Upper lobe of right lung (tissue), 1 donor: ENCODE results near the gene MCM10. TPM values are rescaled to one million over a fixed set of nuclear protein-coding genes. Genes with fewer than 3 reads are reported as not detected.

Experiments used
- ATAC-seq: fragments of 200-7000 bp; cut with Tn5 transposase; one replicate; pipeline ENCODE4 v1.9.1; 2020; ENCODE audit warnings: mild to moderate bottlenecking, moderate library complexity
- DNase-seq: peaks from one replicate; pipeline ENCODE4 v3.0.0-alpha.2; 2020
- H3K27ac ChIP-seq: fragments of 200-600 bp; one replicate; pipeline ENCODE4 v1.8.0; 2022
- H3K27me3 ChIP-seq: fragments of 200-600 bp; one replicate; pipeline ENCODE4 v1.8.0; 2022; ENCODE audit warnings: mild to moderate bottlenecking
- H3K36me3 ChIP-seq: fragments of 200-600 bp; one replicate; pipeline ENCODE4 v1.8.0; 2022
- H3K4me1 ChIP-seq: fragments of 200-600 bp; one replicate; pipeline ENCODE4 v1.8.0; 2022
- H3K4me3 ChIP-seq: fragments of 200-600 bp; one replicate; pipeline ENCODE4 v1.8.0; 2022; ENCODE audit warnings: mild to moderate bottlenecking
- H3K9me3 ChIP-seq: fragments of 200-600 bp; one replicate; pipeline ENCODE4 v1.8.0; 2022
- intact Hi-C: fragments of 100-400 bp; cut with DNase I; formaldehyde crosslinking; loops from one replicate; pipeline ENCODE4 v1.11.0; 2022
- total RNA-seq: library from RNA; stranded (reverse); fragmentation: NEBNext Ultra II Directional; extraction: Animal tissue kit (Norgen Biotek cat#: 25700); gene quantifications from one replicate; pipeline ENCODE4 v1.2.1, GENCODE V29; 2021
- TF ChIP-seq, protein P1 (sequence below): fragments of 200-600 bp; IDR thresholded peaks from one replicate; pipeline ENCODE4 v1.8.0; 2022; ENCODE audit warnings: antibody characterized with exemption
- donor health status: DM: no; HTN: yes; CAD: no; lungs with severe emphysema.

The MCM10 gene
- total RNA-seq, 1 donor from 2014 or later: 0.78 TPM

DNA sequence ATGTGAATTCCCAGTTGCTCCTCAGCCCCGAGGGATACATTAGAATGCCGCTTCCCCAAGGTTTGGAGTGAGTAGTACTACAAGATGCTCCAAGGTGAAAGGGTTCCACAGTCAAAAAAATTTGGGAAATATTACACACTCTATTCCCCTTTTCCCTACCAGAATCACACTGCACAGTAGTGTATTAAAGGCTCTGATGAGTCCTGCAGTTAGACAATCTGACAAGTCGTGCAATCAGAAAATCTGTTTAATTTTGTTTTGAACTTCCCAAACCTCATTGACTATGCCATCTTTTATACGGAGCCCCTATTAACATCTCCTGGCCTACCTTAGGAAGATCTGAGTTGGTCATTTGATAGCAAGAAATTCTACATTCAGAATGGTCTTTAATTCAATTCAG lies 86.4 kb downstream of the MCM10 start:
- no peaks in the 10 kb centered on the region for H3K27me3 ChIP-seq
- ATAC-seq (no peak), DNase-seq (no peak)
- no peaks in the 10 kb centered on the region for H3K36me3 ChIP-seq
- intact Hi-C loops: no loop called here
- H3K4me1 ChIP-seq: no peaks in the 10 kb centered on the region
- H3K4me3 ChIP-seq: no peak overlapping the region
- H3K27ac ChIP-seq: no peak overlapping the region
- TF ChIP-seq, protein P1, sequence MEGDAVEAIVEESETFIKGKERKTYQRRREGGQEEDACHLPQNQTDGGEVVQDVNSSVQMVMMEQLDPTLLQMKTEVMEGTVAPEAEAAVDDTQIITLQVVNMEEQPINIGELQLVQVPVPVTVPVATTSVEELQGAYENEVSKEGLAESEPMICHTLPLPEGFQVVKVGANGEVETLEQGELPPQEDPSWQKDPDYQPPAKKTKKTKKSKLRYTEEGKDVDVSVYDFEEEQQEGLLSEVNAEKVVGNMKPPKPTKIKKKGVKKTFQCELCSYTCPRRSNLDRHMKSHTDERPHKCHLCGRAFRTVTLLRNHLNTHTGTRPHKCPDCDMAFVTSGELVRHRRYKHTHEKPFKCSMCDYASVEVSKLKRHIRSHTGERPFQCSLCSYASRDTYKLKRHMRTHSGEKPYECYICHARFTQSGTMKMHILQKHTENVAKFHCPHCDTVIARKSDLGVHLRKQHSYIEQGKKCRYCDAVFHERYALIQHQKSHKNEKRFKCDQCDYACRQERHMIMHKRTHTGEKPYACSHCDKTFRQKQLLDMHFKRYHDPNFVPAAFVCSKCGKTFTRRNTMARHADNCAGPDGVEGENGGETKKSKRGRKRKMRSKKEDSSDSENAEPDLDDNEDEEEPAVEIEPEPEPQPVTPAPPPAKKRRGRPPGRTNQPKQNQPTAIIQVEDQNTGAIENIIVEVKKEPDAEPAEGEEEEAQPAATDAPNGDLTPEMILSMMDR: no peak
- H3K9me3 ChIP-seq: no peaks in the 10 kb centered on the region

DNA sequence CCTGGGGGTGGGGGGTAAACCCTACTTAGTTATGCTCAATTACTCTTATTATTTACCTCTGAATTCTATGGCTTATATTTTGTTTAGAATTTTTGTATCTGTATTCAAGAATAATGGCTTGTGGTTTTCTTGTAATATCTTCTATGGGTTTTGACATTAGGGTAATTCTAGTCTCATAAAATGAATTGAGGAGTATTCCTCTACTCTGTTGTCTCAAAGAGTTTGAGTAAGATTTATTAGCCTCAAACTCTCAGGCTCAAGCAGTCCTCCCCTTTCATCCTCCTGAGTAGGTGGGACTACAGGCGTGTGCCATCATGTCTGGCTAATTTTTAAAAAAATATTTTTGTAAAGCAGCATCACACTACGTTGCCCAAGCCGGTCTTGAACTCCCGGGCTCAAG lies 92.4 kb downstream of the MCM10 start:
- no peak overlapping the region for H3K4me3 ChIP-seq
- no peaks in the 10 kb centered on the region for H3K36me3 ChIP-seq
- TF ChIP-seq, protein P1: no peak
- ATAC-seq (no peak), DNase-seq (no peak)
- H3K27ac ChIP-seq: no peak overlapping the region
- no peaks in the 10 kb centered on the region for H3K9me3 ChIP-seq
- no peaks in the 10 kb centered on the region for H3K4me1 ChIP-seq
- no peaks in the 10 kb centered on the region for H3K27me3 ChIP-seq
- intact Hi-C loops: no loop called here

- Histone ChIP-seq H3K9me3 (no peaks in the 10 kb centered on the region), H3K4me3 (no peak overlapping the region), H3K27me3 (no peaks in the 10 kb centered on the region), H3K4me1 (no peaks in the 10 kb centered on the region), H3K27ac (no peak overlapping the region), H3K36me3 (no peaks in the 10 kb centered on the region)
- DNase-seq: no peak
- TF ChIP-seq, protein P1: no peak
- ATAC-seq: no peak
- intact Hi-C loops: no loop called here
Measured at GRCh38 chr10:13256627-13257026, 95.3 kb downstream of the MCM10 start.

- ATAC-seq (no peak), DNase-seq (no peak)
- H3K4me3 ChIP-seq: no peak overlapping the region
- no peaks in the 10 kb centered on the region for H3K27me3 ChIP-seq
- TF ChIP-seq, protein P1: no peak
- intact Hi-C loops: no loop called here
- H3K9me3 ChIP-seq: no peaks in the 10 kb centered on the region
- no peaks in the 10 kb centered on the region for H3K36me3 ChIP-seq
- H3K27ac ChIP-seq: no peak overlapping the region
- H3K4me1 ChIP-seq: no peaks in the 10 kb centered on the region
Measured at GRCh38 chr10:13257621-13258140, 96.3 kb downstream of the MCM10 start.

Other genes starting within 250 kb of the MCM10 start
- gene CCDC3, start 159.8 kb upstream of the MCM10 start, total RNA-seq: 10.2 TPM
- gene OPTN, start 61.4 kb upstream of the MCM10 start, total RNA-seq: 61.5 TPM
- gene UCMA, start 72.8 kb downstream of the MCM10 start, total RNA-seq: not detected
- gene PHYH, start 138.5 kb downstream of the MCM10 start, total RNA-seq: 29.6 TPM
- 38.9 TPM for gene SEPHS1, start 186.7 kb downstream of the MCM10 start, total RNA-seq